Endothelial cell of umbilical vein (primary cell): ENCODE results near the gene SLC6A18. TPM values are rescaled to one million over a fixed set of nuclear protein-coding genes. Genes with fewer than 3 reads are reported as not detected.

Experiments used
- BruUV-seq: library from RNA; stranded (reverse); fragments of 400-500 nt; replicated peaks from 2 replicates; lab custom pipeline; 2021; lab: Mats Ljungman, UMichigan
- CTCF ChIA-PET: fragments of 300-600, 350-600 bp; sonication (Branson Sonifier 250); formaldehyde crosslinking; loops from one replicate; lab custom pipeline; 2021; ENCODE audit warnings: antibody characterized with exemption, inconsistent platforms; lab: Charles Lee
- POLR2A ChIA-PET: fragments of 300-600, 350-600 bp; sonication (Branson Sonifier 250); formaldehyde crosslinking; loops from one replicate; lab custom pipeline; 2021; ENCODE audit warnings: antibody characterized with exemption, inconsistent platforms; lab: Charles Lee
- DNase-seq: peaks from one replicate; pipeline ENCODE4 v3.0.0-alpha.2; 2011; ENCODE audit warnings: low read depth, low spot score
- FAIRE-seq: peaks from 2 replicates; lab custom pipeline; 2011; peaks lifted over from hg19 to GRCh38; lab: Jason Lieb, UNC
- H2AFZ ChIP-seq: 2 replicates; pipeline ENCODE4 v1.6.0; 2012; ENCODE audit warnings: low read depth, low read length, control low read depth, inconsistent platforms
- H3K27ac ChIP-seq: 2 replicates; pipeline ENCODE4 v1.5.1; 2011; ENCODE audit warnings: low read depth, mild to moderate bottlenecking, control low read depth, low read length, moderate library complexity; ENCODE audit not compliant: insufficient read depth
- H3K27me3 ChIP-seq, 2 experiments: 2 replicates each; pipeline versions ENCODE4 v1.6.0 to v1.6.1; 2011; ENCODE audit warnings: low read length in 2 of 2, mixed read lengths in 1 of 2; ENCODE audit not compliant: control insufficient read depth in 2 of 2, insufficient read depth in 2 of 2
- H3K36me3 ChIP-seq, 2 experiments: 2 replicates in 1 of 2; 3 replicates in 1 of 2; pipeline ENCODE4 v1.5.1; 2011; ENCODE audit warnings: low read length in 2 of 2, mild to moderate bottlenecking in 1 of 2, moderate library complexity in 1 of 2; ENCODE audit not compliant: control insufficient read depth in 2 of 2, insufficient read depth in 2 of 2; ENCODE audit errors: extremely low read depth in 1 of 2
- H3K4me1 ChIP-seq: 3 replicates; pipeline ENCODE4 v1.5.1; 2011; ENCODE audit warnings: mild to moderate bottlenecking, low read length; ENCODE audit not compliant: control insufficient read depth, insufficient read depth; ENCODE audit errors: extremely low read depth
- H3K4me2 ChIP-seq: 2 replicates; pipeline ENCODE4 v1.6.1; 2011; ENCODE audit warnings: low read length, control low read depth, mixed read lengths; ENCODE audit not compliant: insufficient read depth
- H3K4me3 ChIP-seq, 3 experiments: fragments of 200-600 bp in 1 of 3; sonication (generic), shearing (Covaris generic) in 1 of 3; replicated peaks in 1 of 3; 2 replicates each; pipeline ENCODE4 v1.5.1; 2011 to 2016; ENCODE audit warnings: control low read depth in 3 of 3, low read length in 3 of 3, mild to moderate bottlenecking in 2 of 3, inconsistent platforms in 1 of 3, low read depth in 1 of 3, moderate library complexity in 1 of 3; ENCODE audit not compliant: insufficient read depth in 1 of 3
- H3K79me2 ChIP-seq: 2 replicates; pipeline ENCODE4 v1.6.0; 2012; ENCODE audit warnings: low read length, inconsistent platforms; ENCODE audit not compliant: control insufficient read depth, insufficient read depth
- H3K9ac ChIP-seq: replicated peaks from 2 replicates; pipeline ENCODE3; 2011; ENCODE audit warnings: low read length, control low read depth; ENCODE audit not compliant: insufficient read depth; ENCODE audit errors: extremely low read depth
- H3K9me1 ChIP-seq: replicated peaks from 3 replicates; pipeline ENCODE4 v1.6.0; 2011; ENCODE audit warnings: mild to moderate bottlenecking, low read length; ENCODE audit not compliant: control insufficient read depth, insufficient read depth; ENCODE audit errors: extremely low read depth
- H3K9me3 ChIP-seq: replicated peaks from 2 replicates; pipeline ENCODE4 v1.5.1; 2012; ENCODE audit warnings: low read length, inconsistent platforms; ENCODE audit not compliant: control insufficient read depth, insufficient read depth
- H4K20me1 ChIP-seq: replicated peaks from 2 replicates; pipeline ENCODE3; 2011; ENCODE audit warnings: mild to moderate bottlenecking, low read length; ENCODE audit not compliant: control insufficient read depth, insufficient read depth; ENCODE audit errors: extremely low read depth
- CTCF ChIP-seq, 2 donors: IDR thresholded peaks; 1 replicate in 1 of 2; 2 replicates in 1 of 2; pipeline ENCODE4 v1.5.1; 2011; ENCODE audit warnings: low read length in 2 of 2, mild to moderate bottlenecking in 2 of 2, moderate library complexity in 2 of 2, control low read depth in 1 of 2, inconsistent platforms in 1 of 2, low read depth in 1 of 2; ENCODE audit not compliant: insufficient read depth in 1 of 2; ENCODE audit errors: extremely low read depth in 1 of 2
- EZH2 ChIP-seq: IDR thresholded peaks from 2 replicates; pipeline ENCODE4 v1.6.1; 2012; ENCODE audit warnings: borderline replicate concordance, low read depth, mild to moderate bottlenecking, moderate library complexity, low read length, inconsistent platforms; ENCODE audit not compliant: severe bottlenecking
- FOS ChIP-seq: IDR thresholded peaks from 2 replicates; pipeline ENCODE4 v1.6.1; 2011; ENCODE audit warnings: mild to moderate bottlenecking, low read length, moderate library complexity, borderline replicate concordance; ENCODE audit not compliant: insufficient read depth
- GATA2 ChIP-seq: IDR thresholded peaks from 2 replicates; pipeline ENCODE4 v1.7.0; 2011; ENCODE audit warnings: low read depth, mild to moderate bottlenecking, moderate library complexity, mixed read lengths, low read length; ENCODE audit not compliant: insufficient read length, insufficient read depth
- JUN ChIP-seq: IDR thresholded peaks from 2 replicates; pipeline ENCODE4 v1.6.1; 2011; ENCODE audit warnings: borderline replicate concordance, low read depth; ENCODE audit not compliant: insufficient read length, insufficient read depth
- MAX ChIP-seq: IDR thresholded peaks from 2 replicates; pipeline ENCODE4 v1.6.1; 2011; ENCODE audit not compliant: insufficient read depth, insufficient read length
- MYC ChIP-seq: IDR thresholded peaks from one replicate; pipeline ENCODE4 v1.6.1; 2011; ENCODE audit warnings: mild to moderate bottlenecking, low read depth, low read length
- POLR2A ChIP-seq: IDR thresholded peaks from 2 replicates; pipeline ENCODE4 v1.6.1; 2012; ENCODE audit warnings: low read depth, mild to moderate bottlenecking, control low read depth, low read length
- POLR2AphosphoS5 ChIP-seq: IDR thresholded peaks from 2 replicates; pipeline ENCODE4 v1.6.1; 2012; ENCODE audit warnings: low read depth, mild to moderate bottlenecking, control low read depth, low read length, moderate library complexity; ENCODE audit not compliant: insufficient read depth
- dilution Hi-C: fragments of 300-500 bp; cut with MboI; formaldehyde crosslinking; loops from one replicate; pipeline ENCODE4 v1.15.0; 2019; ENCODE audit warnings: low sequenced_read_pairs; ENCODE audit not compliant: extremely low pct_ligation_motif_present
- intact Hi-C: fragments of 100-400 bp; cut with micrococcal nuclease; formaldehyde crosslinking; loops from one replicate; pipeline ENCODE4 v1.10.0; 2022
- polyA plus RNA-seq, 4 experiments: library from polyadenylated mRNA; depleted of rRNA in 3 of 4; stranded (reverse) in 3 of 4; unstranded in 1 of 4; fragments of >200 nt; gene quantifications; 2 replicates each; pipeline versions ENCODE4 v1.2.1 to v1.2.3, GENCODE V29; 2011 to 2012; ENCODE audit warnings: missing spikeins in 1 of 4
- total RNA-seq: library from RNA; stranded (reverse); gene quantifications from 2 replicates; pipeline ENCODE4 v1.2.3, GENCODE V29; 2021

SLC6A18 gene
- total and polyA plus RNA-seq, 2 donors (not counting 3 experiments of a cell fraction or from before 2014, with no cell fraction given), result not detected

GRCh38 chr5:1262381-1262780 lies 37.2 kb downstream of the SLC6A18 start:
- no peak for TF ChIP-seq POLR2AphosphoS5
- no peak for TF ChIP-seq CTCF (IDR thresholded peaks at IDR 0.05; ENCODE audit: extremely low read depth in 1 of 2, insufficient read depth in 1 of 2, low read depth in 1 of 2, low read length in 2 of 2)
- TF ChIP-seq FOS, result no peak
- no peak for TF ChIP-seq POLR2A
- TF ChIP-seq GATA2, result no peak
- TF ChIP-seq MYC, result no peak
- TF ChIP-seq JUN, result no peak
- no peak for TF ChIP-seq MAX
- no peak for TF ChIP-seq EZH2
- CTCF ChIA-PET, result no interaction called here
- no peaks in the 10 kb centered on the region for H3K9me1 ChIP-seq
- H3K79me2 ChIP-seq, result no peaks in the 10 kb centered on the region
- intact Hi-C loops (no loop called here), dilution Hi-C loops (no loop called here)
- H4K20me1 ChIP-seq, result no peaks in the 10 kb centered on the region
- no peaks in the 10 kb centered on the region for H3K36me3 ChIP-seq
- H3K9ac ChIP-seq, result no peak overlapping the region
- no TSS peak for BruUV-seq
- POLR2A ChIA-PET, result no interaction called here
- no peaks in the 10 kb centered on the region for H3K9me3 ChIP-seq
- H3K27ac ChIP-seq, result no peak overlapping the region
- no peak overlapping the region for H3K4me3 ChIP-seq
- H2AFZ ChIP-seq, result no peak overlapping the region
- H3K4me2 ChIP-seq, result no peak overlapping the region
- no peaks in the 10 kb centered on the region for H3K4me1 ChIP-seq
- no peaks in the 10 kb centered on the region for H3K27me3 ChIP-seq
- FAIRE-seq (no peak), DNase-seq (no peak)
